SU-DHL-6 (cell line): ENCODE measurements around the gene SPINK1.
"Not testable (repeated sequence)": the region's sequence is repeated elsewhere in the genome, so short reads cannot be mapped to it uniquely, and the experiment has no call there.

ENCODE experiments used
- H2AFZ ChIP-seq: fragments of 200-600 bp; sonication (generic); 2 replicates; pipeline ENCODE4 v1.6.1; 2014; ENCODE audit warnings: low read depth, mild to moderate bottlenecking, moderate library complexity, mixed read lengths, antibody characterized with exemption, low read length; ENCODE audit not compliant: severe bottlenecking
- H3F3A ChIP-seq: fragments of 200-600 bp; shearing (Covaris generic); 2 replicates; pipeline ENCODE4 v1.6.0; 2016; ENCODE audit warnings: antibody characterized with exemption, mild to moderate bottlenecking; ENCODE audit not compliant: insufficient read depth
- H3K27ac ChIP-seq: fragments of 200-600 bp; sonication (generic); 2 replicates; pipeline ENCODE4 v1.5.1; 2016; ENCODE audit warnings: low read depth, mild to moderate bottlenecking, low read length, moderate library complexity, mixed read lengths
- H3K27me3 ChIP-seq: fragments of 200-600 bp; sonication (generic), shearing (Covaris generic); 2 replicates; pipeline ENCODE4 v1.6.0; 2014; ENCODE audit warnings: mild to moderate bottlenecking, low read length
- H3K36me3 ChIP-seq: fragments of 200-600 bp; sonication (generic); 2 replicates; pipeline ENCODE4 v1.6.1; 2014; ENCODE audit warnings: mild to moderate bottlenecking, low read length, mixed read lengths
- H3K4me2 ChIP-seq: fragments of 300-600, 200-600 bp; shearing (Covaris generic), sonication (generic); 2 replicates; pipeline ENCODE4 v1.6.0; 2014; ENCODE audit warnings: low read length, low read depth, mild to moderate bottlenecking; ENCODE audit not compliant: poor library complexity, severe bottlenecking
- H3K4me3 ChIP-seq: fragments of 200-600 bp; sonication (generic); 2 replicates; pipeline ENCODE4 v1.5.1; 2014; ENCODE audit warnings: antibody characterized with exemption, low read length, mild to moderate bottlenecking, mixed read lengths; ENCODE audit not compliant: insufficient read depth, poor library complexity, severe bottlenecking
- H3K79me2 ChIP-seq: fragments of 200-600 bp; sonication (generic); 2 replicates; pipeline ENCODE4 v1.6.1; 2014; ENCODE audit warnings: mild to moderate bottlenecking, low read length, moderate library complexity; ENCODE audit not compliant: insufficient read depth
- H3K9ac ChIP-seq: fragments of 200-600 bp; sonication (generic); 2 replicates; pipeline ENCODE4 v1.7.0; 2014; ENCODE audit warnings: mild to moderate bottlenecking, low read length
- H3K9me2 ChIP-seq: fragments of 200-600 bp; sonication (generic); replicated peaks from 2 replicates; pipeline ENCODE4 v1.6.1; 2014; ENCODE audit warnings: low read length; ENCODE audit not compliant: insufficient read depth
- H3K9me3 ChIP-seq: fragments of 200-600 bp; sonication (generic); 2 replicates; pipeline ENCODE4 v1.6.1; 2014; ENCODE audit warnings: low read length, mixed read lengths; ENCODE audit not compliant: insufficient read depth
- H4K20me1 ChIP-seq: fragments of 200-600 bp; sonication (generic); 2 replicates; pipeline ENCODE4 v1.6.1; 2014; ENCODE audit warnings: low read depth, mild to moderate bottlenecking, antibody characterized with exemption, low read length, moderate library complexity, mixed read lengths
- EZH2phosphoT487 ChIP-seq: fragments of 200-600 bp; sonication (generic), shearing (Covaris generic); conservative IDR thresholded peaks from 2 replicates; pipeline ENCODE4 v1.6.1; 2018; ENCODE audit warnings: mild to moderate bottlenecking, antibody characterized with exemption, low read length, moderate library complexity, mixed read lengths
- TF ChIP-seq, protein P1 (sequence below): fragments of 200-600 bp; sonication (generic); IDR thresholded peaks from one replicate; pipeline ENCODE4 v1.5.1; 2017; ENCODE audit warnings: antibody characterized with exemption, mild to moderate bottlenecking, low read length, moderate library complexity; ENCODE audit not compliant: insufficient read depth, poor library complexity, severe bottlenecking

Gene SPINK1

DNA sequence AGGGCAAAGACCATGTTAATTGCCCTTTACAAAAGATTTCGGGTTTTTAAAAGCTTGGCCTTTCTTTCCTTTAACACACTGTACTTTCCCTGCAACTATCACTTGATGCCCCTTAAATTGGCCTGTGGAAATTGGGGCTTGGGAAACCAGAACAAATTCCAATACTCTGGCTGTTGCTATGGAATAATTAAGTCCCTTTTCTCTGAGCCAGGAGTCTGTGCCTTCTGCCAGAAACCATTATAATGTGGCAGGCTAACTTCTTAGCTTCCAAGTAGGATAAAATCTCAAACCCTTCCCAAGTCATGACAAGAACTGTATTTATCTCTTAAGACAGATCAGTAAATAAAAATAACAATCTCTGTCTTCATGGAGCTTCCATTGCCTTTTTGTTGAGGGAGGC is 1.1 kb upstream of the SPINK1 start:
- Histone ChIP-seq H3K9me2 (no peaks in the 10 kb centered on the region), H3F3A (no peaks in the 10 kb centered on the region), H3K36me3 (no peaks in the 10 kb centered on the region), H4K20me1 (no peaks in the 10 kb centered on the region), H3K9me3 (no peaks in the 10 kb centered on the region), H3K4me2 (no peak overlapping the region), H3K27ac (no peak overlapping the region), H3K27me3 (no peaks in the 10 kb centered on the region), H3K9ac (no peak overlapping the region), H3K79me2 (no peaks in the 10 kb centered on the region), H2AFZ (no peak overlapping the region), H3K4me3 (no peak overlapping the region)
- no peak for TF ChIP-seq EZH2phosphoT487
- TF ChIP-seq, protein P1, sequence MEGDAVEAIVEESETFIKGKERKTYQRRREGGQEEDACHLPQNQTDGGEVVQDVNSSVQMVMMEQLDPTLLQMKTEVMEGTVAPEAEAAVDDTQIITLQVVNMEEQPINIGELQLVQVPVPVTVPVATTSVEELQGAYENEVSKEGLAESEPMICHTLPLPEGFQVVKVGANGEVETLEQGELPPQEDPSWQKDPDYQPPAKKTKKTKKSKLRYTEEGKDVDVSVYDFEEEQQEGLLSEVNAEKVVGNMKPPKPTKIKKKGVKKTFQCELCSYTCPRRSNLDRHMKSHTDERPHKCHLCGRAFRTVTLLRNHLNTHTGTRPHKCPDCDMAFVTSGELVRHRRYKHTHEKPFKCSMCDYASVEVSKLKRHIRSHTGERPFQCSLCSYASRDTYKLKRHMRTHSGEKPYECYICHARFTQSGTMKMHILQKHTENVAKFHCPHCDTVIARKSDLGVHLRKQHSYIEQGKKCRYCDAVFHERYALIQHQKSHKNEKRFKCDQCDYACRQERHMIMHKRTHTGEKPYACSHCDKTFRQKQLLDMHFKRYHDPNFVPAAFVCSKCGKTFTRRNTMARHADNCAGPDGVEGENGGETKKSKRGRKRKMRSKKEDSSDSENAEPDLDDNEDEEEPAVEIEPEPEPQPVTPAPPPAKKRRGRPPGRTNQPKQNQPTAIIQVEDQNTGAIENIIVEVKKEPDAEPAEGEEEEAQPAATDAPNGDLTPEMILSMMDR = no peak

DNA sequence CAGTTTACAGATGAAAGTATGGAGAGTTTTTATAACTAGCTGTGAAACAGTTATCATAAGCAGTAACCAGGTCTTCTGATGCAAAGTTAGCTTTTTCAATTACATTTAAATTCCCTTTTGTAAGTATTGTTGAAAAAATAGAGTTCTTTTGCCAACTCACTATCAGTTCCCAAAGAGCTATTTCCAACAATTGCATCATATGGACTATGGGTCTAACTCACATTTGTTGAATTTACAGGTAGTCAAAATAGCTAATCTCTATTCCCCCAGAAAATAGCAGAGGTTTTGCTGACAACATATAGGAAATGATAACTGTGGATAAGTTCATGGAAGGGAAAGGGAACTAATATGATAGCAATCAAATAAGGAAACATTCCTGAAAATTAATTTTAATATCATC is 1.4 kb downstream of the SPINK1 start:
- Histone ChIP-seq H3K4me2 (no peak overlapping the region), H3K27me3 (no peaks in the 10 kb centered on the region), H3F3A (no peaks in the 10 kb centered on the region), H3K9me3 (no peaks in the 10 kb centered on the region), H3K79me2 (no peaks in the 10 kb centered on the region), H4K20me1 (no peaks in the 10 kb centered on the region), H3K4me3 (no peak overlapping the region), H3K27ac (no peak overlapping the region), H2AFZ (no peak overlapping the region), H3K36me3 (no peaks in the 10 kb centered on the region), H3K9ac (no peak overlapping the region), H3K9me2 (no peaks in the 10 kb centered on the region)
- TF ChIP-seq EZH2phosphoT487 = no peak
- TF ChIP-seq, protein P1 = no peak

DNA sequence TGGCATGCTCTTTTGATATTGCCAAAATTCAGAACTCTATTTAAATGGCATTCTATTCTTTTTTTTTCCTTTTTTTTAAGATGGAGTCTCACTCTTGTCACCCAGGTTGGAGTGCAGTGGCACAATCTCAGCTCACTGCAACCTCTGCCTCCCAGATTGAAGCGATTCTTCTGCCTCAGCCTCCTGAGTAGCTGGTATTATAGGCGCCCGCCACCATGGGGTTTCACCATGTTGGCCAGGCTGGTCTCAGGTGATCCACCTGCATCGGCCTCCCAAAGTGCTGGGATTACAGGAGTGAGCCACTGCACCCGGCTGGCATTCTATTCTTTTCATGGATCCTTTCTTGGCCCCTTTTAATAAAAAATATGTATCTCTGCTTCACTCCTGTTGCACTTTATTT is 4.5 kb downstream of the SPINK1 start:
- not testable (repeated sequence) for H3K4me3 ChIP-seq, H3K27me3 ChIP-seq, H3K27ac ChIP-seq, H3K9me3 ChIP-seq, H2AFZ ChIP-seq, H3K9me2 ChIP-seq, H3K36me3 ChIP-seq, H3K79me2 ChIP-seq, H3K4me2 ChIP-seq, H3F3A ChIP-seq, H4K20me1 ChIP-seq, H3K9ac ChIP-seq

DNA sequence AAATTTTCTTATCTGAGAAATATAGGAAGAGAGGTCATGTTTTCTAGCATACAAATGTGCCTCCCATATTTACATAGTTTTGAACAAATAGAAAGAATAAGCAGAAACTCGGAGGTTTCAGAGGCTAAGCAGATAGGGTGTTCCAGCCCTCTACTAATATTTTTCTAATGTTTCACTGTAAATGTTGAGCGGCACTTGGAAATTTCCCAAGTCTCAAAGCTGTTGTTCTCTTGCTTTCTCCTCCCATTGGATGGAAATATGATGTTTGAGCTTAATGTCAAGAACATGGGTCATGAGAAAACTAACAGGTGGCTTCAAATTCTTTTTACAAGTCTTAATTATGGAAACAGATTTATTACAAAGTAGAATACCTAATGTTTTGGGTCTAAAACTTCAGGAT is 5.1 kb downstream of the SPINK1 start:
- H3K9me3 ChIP-seq = no peaks in the 10 kb centered on the region
- no peaks in the 10 kb centered on the region for H3K79me2 ChIP-seq
- H2AFZ ChIP-seq = no peak overlapping the region
- H3K36me3 ChIP-seq = no peaks in the 10 kb centered on the region
- H3F3A ChIP-seq = no peaks in the 10 kb centered on the region
- no peaks in the 10 kb centered on the region for H3K9me2 ChIP-seq
- no peak for TF ChIP-seq EZH2phosphoT487
- TF ChIP-seq, protein P1 = no peak
- H3K4me3 ChIP-seq = no peak overlapping the region
- H3K27ac ChIP-seq = no peak overlapping the region
- H3K9ac ChIP-seq = no peak overlapping the region
- no peak overlapping the region for H3K4me2 ChIP-seq
- H3K27me3 ChIP-seq = no peaks in the 10 kb centered on the region
- no peaks in the 10 kb centered on the region for H4K20me1 ChIP-seq
